ENCODE measurements around the gene PTPRT.

The PTPRT gene

DNA sequence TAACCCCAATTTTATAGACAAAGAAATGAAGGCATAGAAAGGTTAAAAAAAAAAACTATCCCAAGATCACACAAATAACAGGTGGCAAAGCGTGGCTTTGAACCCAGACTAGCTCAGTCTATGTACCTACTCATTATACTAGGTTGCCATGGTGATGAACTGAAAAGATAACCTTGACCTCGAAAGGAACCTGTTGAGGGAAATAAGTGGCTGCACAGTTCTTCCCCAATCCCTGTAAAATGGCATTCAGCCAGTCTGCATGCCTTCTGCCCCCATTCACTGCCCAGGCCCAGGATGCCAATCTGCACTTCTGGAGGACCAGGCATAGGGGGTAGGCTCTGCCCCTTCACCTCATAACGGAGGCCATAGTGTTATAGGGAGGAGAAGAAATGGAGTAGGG lies 295.2 kb downstream of the PTPRT start:
- H3K4me1 ChIP-seq (ENCODE audit: control insufficient read depth, insufficient read depth, low read length), result no peaks in the 10 kb centered on the region
- no peak overlapping the region for H3K4me3 ChIP-seq (ENCODE audit: low read length)
- no peaks in the 10 kb centered on the region for H3K9me3 ChIP-seq (ENCODE audit: control insufficient read depth, insufficient read depth, low read length)
- no CpG with 5 or more reads among the region's 3 CpGs for WGBS (ENCODE audit: insufficient coverage, insufficient read length)
- no peak overlapping the region for H3K27ac ChIP-seq (ENCODE audit: low read length)
- H3K27me3 ChIP-seq (ENCODE audit: control insufficient read depth, insufficient read depth, low read length), result no peaks in the 10 kb centered on the region
- DNase-seq (ENCODE audit: low read depth, low spot score), result no peak
- H3K36me3 ChIP-seq (ENCODE audit: control insufficient read depth, insufficient read depth, low read length), result no peaks in the 10 kb centered on the region

DNA sequence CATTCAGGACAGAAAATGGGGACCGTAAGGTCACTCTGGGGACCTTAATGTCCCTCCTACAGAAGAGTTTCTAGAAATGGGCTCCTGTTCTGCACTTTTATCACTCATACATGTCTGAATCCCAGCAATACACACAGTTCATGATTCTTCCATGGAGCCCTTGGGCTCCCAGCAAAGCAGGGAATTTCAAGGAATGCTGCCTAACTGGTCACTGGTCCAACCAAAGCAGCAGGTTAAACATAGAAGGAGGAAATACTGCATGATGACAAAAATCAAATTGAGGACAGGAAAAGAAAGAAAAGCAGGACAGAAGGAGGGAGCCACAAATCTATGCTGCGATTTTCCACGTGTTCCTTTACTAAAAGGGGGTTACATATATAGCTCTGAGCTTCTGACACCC lies 300.2 kb downstream of the PTPRT start:
- Histone ChIP-seq H3K9me3 (ENCODE audit: control insufficient read depth, insufficient read depth, low read length) (no peaks in the 10 kb centered on the region), H3K36me3 (ENCODE audit: control insufficient read depth, insufficient read depth, low read length) (no peaks in the 10 kb centered on the region), H3K27ac (ENCODE audit: low read length) (no peak overlapping the region), H3K4me3 (ENCODE audit: low read length) (no peak overlapping the region), H3K4me1 (ENCODE audit: control insufficient read depth, insufficient read depth, low read length) (no peaks in the 10 kb centered on the region), H3K27me3 (ENCODE audit: control insufficient read depth, insufficient read depth, low read length) (no peaks in the 10 kb centered on the region)
- WGBS (ENCODE audit: insufficient coverage, insufficient read length), result no CpG with 5 or more reads among the region's 3 CpGs
- no peak for DNase-seq (ENCODE audit: low read depth, low spot score)

DNA sequence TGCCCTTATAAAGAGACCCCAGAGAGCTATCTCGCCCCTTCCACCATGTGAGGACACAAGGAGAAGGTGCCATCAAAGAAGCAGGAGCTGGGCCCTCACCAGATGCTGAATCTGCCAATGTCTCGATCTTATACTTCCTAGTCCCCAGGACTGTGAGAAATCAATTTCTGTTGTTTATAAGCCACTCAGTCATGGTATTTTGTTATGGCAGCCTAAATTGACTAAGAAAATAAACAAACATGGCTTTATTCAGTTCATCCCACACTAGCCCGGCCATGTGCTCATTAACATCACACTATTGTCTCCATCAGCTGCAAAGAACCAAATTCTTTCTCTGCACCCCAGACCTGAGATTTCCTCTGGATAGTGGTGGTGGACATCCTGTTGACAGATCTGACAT lies 302.4 kb downstream of the PTPRT start:
- no peaks in the 10 kb centered on the region for H3K9me3 ChIP-seq (ENCODE audit: control insufficient read depth, insufficient read depth, low read length)
- no peak for DNase-seq (ENCODE audit: low read depth, low spot score)
- no peak overlapping the region for H3K4me3 ChIP-seq (ENCODE audit: low read length)
- H3K36me3 ChIP-seq (ENCODE audit: control insufficient read depth, insufficient read depth, low read length), result no peaks in the 10 kb centered on the region
- H3K27me3 ChIP-seq (ENCODE audit: control insufficient read depth, insufficient read depth, low read length), result no peaks in the 10 kb centered on the region
- no peak overlapping the region for H3K27ac ChIP-seq (ENCODE audit: low read length)
- WGBS (ENCODE audit: insufficient coverage, insufficient read length), result no CpG with 5 or more reads among the region's 3 CpGs
- H3K4me1 ChIP-seq (ENCODE audit: control insufficient read depth, insufficient read depth, low read length), result no peaks in the 10 kb centered on the region

DNA sequence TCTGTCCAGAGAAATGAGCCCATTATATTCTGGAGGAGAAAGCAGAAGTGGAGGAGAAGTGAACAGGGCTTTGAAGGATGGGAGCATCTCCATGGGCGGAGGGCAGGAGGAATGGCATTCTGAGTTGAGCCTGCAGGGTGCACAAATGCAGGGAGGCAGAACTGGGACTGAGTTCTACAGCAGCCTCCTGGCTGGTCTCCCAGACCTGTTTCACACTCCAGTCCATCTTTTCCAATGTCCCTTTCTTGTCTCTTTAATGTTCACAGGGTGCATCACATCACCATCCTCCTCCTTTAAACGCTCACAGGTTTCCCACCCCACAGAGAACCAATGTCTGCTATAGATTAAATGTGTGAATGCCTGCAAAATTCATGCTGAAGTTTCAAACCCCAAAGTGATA lies 302.9 kb downstream of the PTPRT start:
- no peaks in the 10 kb centered on the region for H3K4me1 ChIP-seq (ENCODE audit: control insufficient read depth, insufficient read depth, low read length)
- WGBS (ENCODE audit: insufficient coverage, insufficient read length), result no CpG with 5 or more reads among the region's 2 CpGs

DNA sequence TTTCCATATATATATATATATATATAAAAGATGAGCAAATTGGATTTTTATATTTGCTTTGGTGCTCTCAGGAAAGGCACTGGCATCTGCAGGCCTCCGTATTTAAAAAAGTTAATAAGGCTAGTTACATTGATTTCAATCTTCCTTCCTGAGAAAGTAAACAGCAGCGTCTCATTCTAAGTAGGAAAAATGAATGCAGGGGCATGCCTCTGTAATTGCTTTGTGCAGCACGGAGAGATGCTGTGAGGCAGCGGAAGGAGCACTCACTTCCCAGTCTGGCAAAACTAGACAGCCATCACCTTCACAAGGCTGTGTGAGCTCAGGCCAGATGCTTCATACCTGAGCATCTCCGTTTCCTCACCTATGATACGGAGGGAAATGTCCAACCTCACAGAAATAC lies 303.7 kb downstream of the PTPRT start:
- Histone ChIP-seq H3K9me3 (ENCODE audit: control insufficient read depth, insufficient read depth, low read length) (no peaks in the 10 kb centered on the region), H3K27ac (ENCODE audit: low read length) (no peak overlapping the region), H3K36me3 (ENCODE audit: control insufficient read depth, insufficient read depth, low read length) (no peaks in the 10 kb centered on the region), H3K27me3 (ENCODE audit: control insufficient read depth, insufficient read depth, low read length) (no peaks in the 10 kb centered on the region), H3K4me3 (ENCODE audit: low read length) (no peak overlapping the region), H3K4me1 (ENCODE audit: control insufficient read depth, insufficient read depth, low read length) (no peaks in the 10 kb centered on the region)
- WGBS (ENCODE audit: insufficient coverage, insufficient read length), result no CpG with 5 or more reads among the region's 6 CpGs
- no peak for DNase-seq (ENCODE audit: low read depth, low spot score)

More for the DNA sequence above, 302.9 kb downstream of the PTPRT start:
- Histone ChIP-seq H3K27me3 (ENCODE audit: control insufficient read depth, insufficient read depth, low read length) (no peaks in the 10 kb centered on the region), H3K27ac (ENCODE audit: low read length) (no peak overlapping the region), H3K4me3 (ENCODE audit: low read length) (no peak overlapping the region), H3K36me3 (ENCODE audit: control insufficient read depth, insufficient read depth, low read length) (no peaks in the 10 kb centered on the region), H3K9me3 (ENCODE audit: control insufficient read depth, insufficient read depth, low read length) (no peaks in the 10 kb centered on the region)
- no peak for DNase-seq (ENCODE audit: low read depth, low spot score)

- no peak overlapping the region for H3K27ac ChIP-seq (ENCODE audit: low read length)
- no peak for DNase-seq (ENCODE audit: low read depth, low spot score)
- H3K9me3 ChIP-seq (ENCODE audit: control insufficient read depth, insufficient read depth, low read length), result no peaks in the 10 kb centered on the region
- H3K36me3 ChIP-seq (ENCODE audit: control insufficient read depth, insufficient read depth, low read length), result no peaks in the 10 kb centered on the region
- H3K4me3 ChIP-seq (ENCODE audit: low read length), result no peak overlapping the region
- WGBS (ENCODE audit: insufficient coverage, insufficient read length), result no CpG with 5 or more reads among the region's 2 CpGs
- no peaks in the 10 kb centered on the region for H3K4me1 ChIP-seq (ENCODE audit: control insufficient read depth, insufficient read depth, low read length)
- no peaks in the 10 kb centered on the region for H3K27me3 ChIP-seq (ENCODE audit: control insufficient read depth, insufficient read depth, low read length)
Measured at GRCh38 chr20:42875581-42875980, 314.1 kb downstream of the PTPRT start.

GRCh38 chr20:42873259-42873658 lies 316.4 kb downstream of the PTPRT start:
- Histone ChIP-seq H3K36me3 (ENCODE audit: control insufficient read depth, insufficient read depth, low read length) (no peaks in the 10 kb centered on the region), H3K9me3 (ENCODE audit: control insufficient read depth, insufficient read depth, low read length) (no peaks in the 10 kb centered on the region), H3K4me3 (ENCODE audit: low read length) (no peak overlapping the region), H3K27ac (ENCODE audit: low read length) (no peak overlapping the region), H3K27me3 (ENCODE audit: control insufficient read depth, insufficient read depth, low read length) (no peaks in the 10 kb centered on the region), H3K4me1 (ENCODE audit: control insufficient read depth, insufficient read depth, low read length) (no peaks in the 10 kb centered on the region)
- no peak for DNase-seq (ENCODE audit: low read depth, low spot score)
- no CpG with 5 or more reads among the region's 3 CpGs for WGBS (ENCODE audit: insufficient coverage, insufficient read length)

DNA sequence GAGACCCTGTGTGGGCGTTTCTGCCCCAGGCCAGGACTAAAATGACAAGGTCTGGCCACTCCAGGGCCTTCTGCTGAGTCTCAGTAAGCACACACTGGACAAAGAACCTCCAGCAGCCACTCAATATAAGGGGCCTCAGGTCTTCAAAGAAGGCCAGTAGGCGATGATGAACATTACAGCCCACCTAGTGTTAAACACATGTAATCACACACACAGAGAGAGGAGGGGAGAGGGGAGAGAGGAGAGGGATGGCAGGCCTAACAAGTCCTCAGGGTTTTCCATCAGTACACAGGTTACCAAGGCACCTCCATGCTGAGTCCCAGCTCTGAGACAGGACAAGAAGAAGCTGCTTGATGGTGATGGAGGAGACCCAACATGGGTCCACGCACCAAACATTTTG lies 325.6 kb downstream of the PTPRT start:
- H3K9me3 ChIP-seq (ENCODE audit: control insufficient read depth, insufficient read depth, low read length), result no peaks in the 10 kb centered on the region
- H3K36me3 ChIP-seq (ENCODE audit: control insufficient read depth, insufficient read depth, low read length), result no peaks in the 10 kb centered on the region
- no peak overlapping the region for H3K27ac ChIP-seq (ENCODE audit: low read length)
- WGBS (ENCODE audit: insufficient coverage, insufficient read length), result no CpG with 5 or more reads among the region's 3 CpGs
- H3K27me3 ChIP-seq (ENCODE audit: control insufficient read depth, insufficient read depth, low read length), result no peaks in the 10 kb centered on the region
- no peak overlapping the region for H3K4me3 ChIP-seq (ENCODE audit: low read length)
- no peak for DNase-seq (ENCODE audit: low read depth, low spot score)
- H3K4me1 ChIP-seq (ENCODE audit: control insufficient read depth, insufficient read depth, low read length), result peaks cover 1% of the 10 kb centered on the region; the same call in 1 of the 2 replicates

DNA sequence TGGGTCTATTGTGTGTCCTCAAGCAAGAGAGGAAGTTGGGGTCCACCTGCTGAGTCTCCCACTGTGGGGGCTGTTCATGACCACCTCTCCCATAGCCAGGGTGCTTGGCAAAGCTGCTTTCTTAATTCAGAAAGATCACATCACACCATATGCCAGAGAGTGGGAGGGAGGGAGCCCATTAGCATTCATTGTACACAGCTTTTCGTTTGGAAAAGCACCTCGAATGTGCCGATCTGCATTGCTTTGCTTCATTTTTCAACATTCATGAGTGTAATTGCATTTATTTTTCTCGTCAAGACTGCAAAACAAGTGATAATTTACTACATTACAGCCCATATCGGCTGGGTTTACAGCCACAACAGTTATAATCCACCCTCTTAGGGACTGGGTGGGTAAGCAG lies 327.3 kb downstream of the PTPRT start:
- Histone ChIP-seq H3K9me3 (ENCODE audit: control insufficient read depth, insufficient read depth, low read length) (no peaks in the 10 kb centered on the region), H3K27me3 (ENCODE audit: control insufficient read depth, insufficient read depth, low read length) (no peaks in the 10 kb centered on the region), H3K36me3 (ENCODE audit: control insufficient read depth, insufficient read depth, low read length) (no peaks in the 10 kb centered on the region), H3K4me1 (ENCODE audit: control insufficient read depth, insufficient read depth, low read length) (peaks cover 1% of the 10 kb centered on the region; the same call in 1 of the 2 replicates), H3K27ac (ENCODE audit: low read length) (no peak overlapping the region), H3K4me3 (ENCODE audit: low read length) (no peak overlapping the region)
- no peak for DNase-seq (ENCODE audit: low read depth, low spot score)
- WGBS (ENCODE audit: insufficient coverage, insufficient read length), result no CpG with 5 or more reads among the region's 5 CpGs

GRCh38 chr20:42857446-42857845 lies 332.3 kb downstream of the PTPRT start:
- no peaks in the 10 kb centered on the region for H3K27me3 ChIP-seq (ENCODE audit: control insufficient read depth, insufficient read depth, low read length)
- H3K4me1 ChIP-seq (ENCODE audit: control insufficient read depth, insufficient read depth, low read length), result peaks cover 1% of the 10 kb centered on the region; the same call in 1 of the 2 replicates
- H3K27ac ChIP-seq (ENCODE audit: low read length), result no peak overlapping the region
- no peaks in the 10 kb centered on the region for H3K36me3 ChIP-seq (ENCODE audit: control insufficient read depth, insufficient read depth, low read length)
- no peak for DNase-seq (ENCODE audit: low read depth, low spot score)
- H3K9me3 ChIP-seq (ENCODE audit: control insufficient read depth, insufficient read depth, low read length), result no peaks in the 10 kb centered on the region
- WGBS (ENCODE audit: insufficient coverage, insufficient read length), result no CpG with 5 or more reads among the region's 7 CpGs
- H3K4me3 ChIP-seq (ENCODE audit: low read length), result no peak overlapping the region

GRCh38 chr20:42855896-42856295 lies 333.8 kb downstream of the PTPRT start:
- WGBS (ENCODE audit: insufficient coverage, insufficient read length), result no CpG with 5 or more reads among the region's 1 CpG
- Histone ChIP-seq H3K27ac (ENCODE audit: low read length) (no peak overlapping the region), H3K4me3 (ENCODE audit: low read length) (no peak overlapping the region), H3K36me3 (ENCODE audit: control insufficient read depth, insufficient read depth, low read length) (no peaks in the 10 kb centered on the region), H3K9me3 (ENCODE audit: control insufficient read depth, insufficient read depth, low read length) (no peaks in the 10 kb centered on the region), H3K27me3 (ENCODE audit: control insufficient read depth, insufficient read depth, low read length) (no peaks in the 10 kb centered on the region), H3K4me1 (ENCODE audit: control insufficient read depth, insufficient read depth, low read length) (no peaks in the 10 kb centered on the region)
- no peak for DNase-seq (ENCODE audit: low read depth, low spot score)

Measured in iPS DF 6.9 (cell line).